Memory B cell (primary cell): ENCODE data around the gene TACO1.

Source experiments
- ATAC-seq: fragments of 150-1000 bp; cut with Tn5 transposase; 2 replicates; pipeline ENCODE4 v1.10.0; 2021; ENCODE audit warnings: low read depth, mild to moderate bottlenecking, moderate library complexity
- DNase-seq, 2 donors: peaks; one replicate each; pipeline ENCODE4 v3.0.0; 2022; ENCODE audit warnings: low spot score in 2 of 2
- H3K27ac Mint-ChIP-seq: one replicate; pipeline ENCODE4 v1.8.0; 2022; ENCODE audit warnings: mild to moderate bottlenecking, moderate library complexity, mixed read lengths
- H3K27me3 Mint-ChIP-seq: one replicate; pipeline ENCODE4 v1.8.0; 2022; ENCODE audit warnings: mixed read lengths
- H3K36me3 Mint-ChIP-seq: one replicate; pipeline ENCODE4 v1.8.0; 2022; ENCODE audit warnings: mild to moderate bottlenecking, mixed read lengths
- H3K4me1 Mint-ChIP-seq: one replicate; pipeline ENCODE4 v1.8.0; 2022; ENCODE audit warnings: mixed read lengths
- H3K4me3 Mint-ChIP-seq: one replicate; pipeline ENCODE4 v1.8.0; 2022; ENCODE audit warnings: mild to moderate bottlenecking, moderate library complexity, mixed read lengths
- H3K9me3 Mint-ChIP-seq: one replicate; pipeline ENCODE4 v1.8.0; 2022; ENCODE audit warnings: mixed read lengths

TACO1 gene

GRCh38 chr17:63621684-63622573, 21.2 kb downstream of the TACO1 start, which contains the start of gene MAP3K3:
Gene MAP3K3 (plus strand): TSS chr17:63622417. CDS start chr17:63622760, 343 bp downstream.
- ATAC-seq, result peak; percentile 88
- DNase-seq, result peak; percentile 84 to 93
- Mint-ChIP-seq H3K4me1 (peaks cover 30% of the 10 kb centered on the region), H3K27ac (peak within 1 kb of the TSS; percentile 88), H3K4me3 (peak within 1 kb of the TSS; percentile 99), H3K9me3 (no peaks in the 10 kb centered on the region), H3K27me3 (no peaks in the 10 kb centered on the region), H3K36me3 (no peaks in the 10 kb centered on the region)

GRCh38 chr17:63622574-63623390, 22.1 kb downstream of the TACO1 start:
- peak overlapping the region; percentile 88 for H3K27ac Mint-ChIP-seq
- H3K36me3 Mint-ChIP-seq, result no peaks in the 10 kb centered on the region
- DNase-seq, result peak; percentile 45 to 63
- H3K27me3 Mint-ChIP-seq, result no peaks in the 10 kb centered on the region
- peak; percentile 28 for ATAC-seq
- peaks cover 33% of the 10 kb centered on the region for H3K4me1 Mint-ChIP-seq
- no peaks in the 10 kb centered on the region for H3K9me3 Mint-ChIP-seq
- peak overlapping the region; percentile 99 for H3K4me3 Mint-ChIP-seq

GRCh38 chr17:63623786-63624530, 23.3 kb downstream of the TACO1 start:
- Mint-ChIP-seq H3K27ac (no peak overlapping the region), H3K9me3 (no peaks in the 10 kb centered on the region), H3K36me3 (no peaks in the 10 kb centered on the region), H3K4me3 (peak overlapping the region; percentile 99), H3K27me3 (no peaks in the 10 kb centered on the region), H3K4me1 (peaks cover 33% of the 10 kb centered on the region)
- DNase-seq, result no peak
- ATAC-seq, result no peak

- H3K4me3 Mint-ChIP-seq, result peak overlapping the region; percentile 18
- H3K9me3 Mint-ChIP-seq, result no peaks in the 10 kb centered on the region
- no peak overlapping the region for H3K27ac Mint-ChIP-seq
- ATAC-seq (no peak), DNase-seq (no peak)
- H3K27me3 Mint-ChIP-seq, result no peaks in the 10 kb centered on the region
- no peaks in the 10 kb centered on the region for H3K36me3 Mint-ChIP-seq
- H3K4me1 Mint-ChIP-seq, result peaks cover 33% of the 10 kb centered on the region
Measured at GRCh38 chr17:63624531-63624880, 23.8 kb downstream of the TACO1 start.

- DNase-seq (no peak), ATAC-seq (no peak)
- no peak overlapping the region for H3K4me3 Mint-ChIP-seq
- H3K27ac Mint-ChIP-seq, result no peak overlapping the region
- H3K36me3 Mint-ChIP-seq, result peaks cover 3% of the 10 kb centered on the region
- no peaks in the 10 kb centered on the region for H3K27me3 Mint-ChIP-seq
- H3K9me3 Mint-ChIP-seq, result no peaks in the 10 kb centered on the region
- H3K4me1 Mint-ChIP-seq, result peaks cover 33% of the 10 kb centered on the region
Measured at GRCh38 chr17:63626551-63627180, 26.0 kb downstream of the TACO1 start.

- DNase-seq (no peak), ATAC-seq (no peak)
- Mint-ChIP-seq H3K4me1 (peaks cover 27% of the 10 kb centered on the region), H3K4me3 (no peak overlapping the region), H3K27me3 (no peaks in the 10 kb centered on the region), H3K36me3 (peaks cover 12% of the 10 kb centered on the region), H3K9me3 (no peaks in the 10 kb centered on the region), H3K27ac (no peak overlapping the region)
Measured at GRCh38 chr17:63629627-63630026, 28.9 kb downstream of the TACO1 start.

GRCh38 chr17:63631062-63631461, 30.4 kb downstream of the TACO1 start:
- Mint-ChIP-seq H3K4me3 (no peak overlapping the region), H3K4me1 (peaks cover 21% of the 10 kb centered on the region), H3K27ac (no peak overlapping the region), H3K27me3 (no peaks in the 10 kb centered on the region), H3K9me3 (no peaks in the 10 kb centered on the region), H3K36me3 (peaks cover 15% of the 10 kb centered on the region)
- ATAC-seq, result no peak
- DNase-seq, result no peak

- Mint-ChIP-seq H3K4me3 (no peak overlapping the region), H3K27ac (no peak overlapping the region), H3K36me3 (peaks cover 21% of the 10 kb centered on the region), H3K27me3 (no peaks in the 10 kb centered on the region), H3K9me3 (no peaks in the 10 kb centered on the region), H3K4me1 (peaks cover 17% of the 10 kb centered on the region)
- DNase-seq, result no peak
- ATAC-seq, result no peak
Measured at GRCh38 chr17:63631626-63632025, 30.9 kb downstream of the TACO1 start.

- DNase-seq (no peak), ATAC-seq (no peak)
- Mint-ChIP-seq H3K9me3 (no peaks in the 10 kb centered on the region), H3K27me3 (no peaks in the 10 kb centered on the region), H3K27ac (no peak overlapping the region), H3K36me3 (peaks cover 27% of the 10 kb centered on the region), H3K4me1 (peaks cover 11% of the 10 kb centered on the region), H3K4me3 (no peak overlapping the region)
Measured at GRCh38 chr17:63633742-63634141, 33.0 kb downstream of the TACO1 start.

GRCh38 chr17:63634163-63634562, 33.5 kb downstream of the TACO1 start:
- H3K4me3 Mint-ChIP-seq, result no peak overlapping the region
- H3K36me3 Mint-ChIP-seq, result peaks cover 27% of the 10 kb centered on the region
- H3K27me3 Mint-ChIP-seq, result no peaks in the 10 kb centered on the region
- DNase-seq, result no peak
- peaks cover 13% of the 10 kb centered on the region for H3K4me1 Mint-ChIP-seq
- no peak for ATAC-seq
- no peaks in the 10 kb centered on the region for H3K9me3 Mint-ChIP-seq
- no peak overlapping the region for H3K27ac Mint-ChIP-seq

GRCh38 chr17:63634816-63635215, 34.1 kb downstream of the TACO1 start:
- H3K9me3 Mint-ChIP-seq, result no peaks in the 10 kb centered on the region
- H3K27ac Mint-ChIP-seq, result no peak overlapping the region

GRCh38 chr17:63635290-63635689, 34.6 kb downstream of the TACO1 start:
- no peaks in the 10 kb centered on the region for H3K27me3 Mint-ChIP-seq
- no peak overlapping the region for H3K27ac Mint-ChIP-seq
- H3K4me1 Mint-ChIP-seq, result peaks cover 16% of the 10 kb centered on the region
- peaks cover 24% of the 10 kb centered on the region for H3K36me3 Mint-ChIP-seq
- DNase-seq (no peak), ATAC-seq (no peak)
- no peaks in the 10 kb centered on the region for H3K9me3 Mint-ChIP-seq
- H3K4me3 Mint-ChIP-seq, result no peak overlapping the region

More at GRCh38 chr17:63634816-63635215, 34.1 kb downstream of the TACO1 start:
- Mint-ChIP-seq H3K36me3 (peaks cover 24% of the 10 kb centered on the region), H3K4me1 (peaks cover 16% of the 10 kb centered on the region), H3K27me3 (no peaks in the 10 kb centered on the region), H3K4me3 (no peak overlapping the region)
- no peak for ATAC-seq
- DNase-seq, result no peak

- no peaks in the 10 kb centered on the region for H3K9me3 Mint-ChIP-seq
- no peak overlapping the region for H3K27ac Mint-ChIP-seq
- ATAC-seq (no peak), DNase-seq (no peak)
- H3K27me3 Mint-ChIP-seq, result no peaks in the 10 kb centered on the region
- no peak overlapping the region for H3K4me3 Mint-ChIP-seq
- H3K4me1 Mint-ChIP-seq, result peaks cover 16% of the 10 kb centered on the region
- peaks cover 24% of the 10 kb centered on the region for H3K36me3 Mint-ChIP-seq
Measured at GRCh38 chr17:63635787-63636186, 35.1 kb downstream of the TACO1 start.
